Measurements from ENCODE around the gene DHCR7. TPM values are rescaled to one million over a fixed set of nuclear protein-coding genes. Genes with fewer than 3 reads are reported as not detected.
A peak's percentile ranks its signal among the peaks of the same experiment; 100 is the strongest.

The DHCR7 gene
- total RNA-seq, 1 donor from 2014 or later: 24.2 TPM

- DNase-seq: no peak
Measured at GRCh38 chr11:71410363-71410966, 37.7 kb downstream of the DHCR7 start.

GRCh38 chr11:71408826-71409225 lies 39.4 kb downstream of the DHCR7 start:
- DNase-seq: no peak

- DNase-seq: no peak
Measured at GRCh38 chr11:71407356-71407755, 40.8 kb downstream of the DHCR7 start.

- no peak for DNase-seq
Measured at GRCh38 chr11:71406681-71407080, 41.5 kb downstream of the DHCR7 start.

- no peak for DNase-seq
Measured at GRCh38 chr11:71404209-71404608, 44.0 kb downstream of the DHCR7 start.

- no peak for DNase-seq
Measured at GRCh38 chr11:71402878-71403277, 45.3 kb downstream of the DHCR7 start.

- no peak for DNase-seq
Measured at GRCh38 chr11:71400216-71400615, 48.0 kb downstream of the DHCR7 start.

- DNase-seq: no peak
Measured at GRCh38 chr11:71399341-71399740, 48.9 kb downstream of the DHCR7 start.

GRCh38 chr11:71397961-71398360 lies 50.2 kb downstream of the DHCR7 start:
- DNase-seq: no peak

GRCh38 chr11:71397331-71397860 lies 50.8 kb downstream of the DHCR7 start:
- no peak for DNase-seq

GRCh38 chr11:71396548-71397123 lies 51.6 kb downstream of the DHCR7 start:
- no peak for DNase-seq

GRCh38 chr11:71395774-71396173 lies 52.4 kb downstream of the DHCR7 start:
- DNase-seq: no peak

- no peak for DNase-seq
Measured at GRCh38 chr11:71395263-71395560, 53.0 kb downstream of the DHCR7 start.

GRCh38 chr11:71393283-71393682 lies 54.9 kb downstream of the DHCR7 start:
- DNase-seq: no peak

GRCh38 chr11:71391796-71392195 lies 56.4 kb downstream of the DHCR7 start:
- DNase-seq: no peak

GRCh38 chr11:71391352-71391751 lies 56.8 kb downstream of the DHCR7 start:
- DNase-seq: no peak

- no peak for DNase-seq
Measured at GRCh38 chr11:71388637-71389235, 59.5 kb downstream of the DHCR7 start.

- no peak for DNase-seq
Measured at GRCh38 chr11:71387784-71388636, 60.2 kb downstream of the DHCR7 start.

GRCh38 chr11:71387200-71387599 lies 61.0 kb downstream of the DHCR7 start:
- DNase-seq: no peak

GRCh38 chr11:71386202-71386601 lies 62.0 kb downstream of the DHCR7 start:
- no peak for DNase-seq

- DNase-seq: peak; percentile 7
Measured at GRCh38 chr11:71385091-71385490, 63.1 kb downstream of the DHCR7 start.

GRCh38 chr11:71384561-71384960 lies 63.6 kb downstream of the DHCR7 start:
- no peak for DNase-seq

Data from occipital lobe (tissue), 2 donors.